Endothelial cell of coronary artery (primary cell): ENCODE results near the gene FRAT2. TPM values are rescaled to one million over a fixed set of nuclear protein-coding genes. Genes with fewer than 3 reads are reported as not detected.

ENCODE experiments used
- total RNA-seq: library from RNA; depleted of rRNA; stranded (reverse); fragments of >200 nt; gene quantifications from 2 replicates; pipeline ENCODE4 v1.2.3, GENCODE V29; 2014

The FRAT2 gene, protein sequence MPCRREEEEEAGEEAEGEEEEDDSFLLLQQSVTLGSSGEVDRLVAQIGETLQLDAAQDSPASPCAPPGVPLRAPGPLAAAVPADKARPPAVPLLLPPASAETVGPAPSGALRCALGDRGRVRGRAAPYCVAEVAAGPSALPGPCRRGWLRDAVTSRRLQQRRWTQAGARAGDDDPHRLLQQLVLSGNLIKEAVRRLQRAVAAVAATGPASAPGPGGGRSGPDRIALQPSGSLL
- 7.8 and 10.1 TPM in 2 replicates for total RNA-seq

DNA sequence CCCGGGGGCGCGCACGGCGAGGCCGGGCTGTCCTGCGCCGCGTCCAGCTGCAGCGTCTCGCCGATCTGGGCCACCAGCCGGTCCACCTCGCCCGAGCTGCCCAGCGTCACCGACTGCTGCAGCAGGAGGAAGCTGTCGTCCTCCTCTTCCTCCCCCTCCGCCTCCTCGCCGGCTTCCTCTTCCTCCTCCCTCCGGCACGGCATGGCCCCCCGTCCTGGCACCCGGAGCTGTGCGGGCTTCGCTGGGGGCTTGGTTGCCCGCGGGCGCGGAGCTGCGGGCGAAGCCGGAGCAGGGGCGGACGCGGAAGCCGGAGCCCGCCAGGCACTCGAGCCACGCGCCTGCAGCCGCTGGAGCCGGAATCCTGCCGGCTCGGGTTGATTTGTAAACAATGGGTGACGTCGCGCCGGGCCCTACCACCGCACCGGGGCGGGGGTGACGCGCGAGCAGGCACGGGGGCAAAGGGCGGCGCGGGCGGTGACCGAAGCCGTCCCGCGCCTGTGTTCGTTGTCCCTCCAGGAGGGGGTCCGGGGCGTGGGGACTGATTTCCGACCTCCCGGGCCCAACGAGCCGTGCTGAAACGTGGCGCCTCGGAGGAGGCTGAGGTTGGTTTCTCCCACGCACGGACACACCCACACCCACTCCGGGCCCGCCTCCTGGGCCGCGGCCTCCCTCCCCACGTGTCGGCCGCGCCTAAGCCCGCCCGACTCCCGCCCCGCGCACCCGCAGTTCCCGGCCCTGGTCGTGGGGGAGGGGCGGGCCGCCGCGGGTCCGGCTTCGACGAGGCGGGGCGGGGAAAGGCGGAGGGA, at the start of gene FRAT2:
TSS of gene FRAT2 (minus strand) at position 360 of the 806 bp plus-strand sequence. CDS start at position 203, 157 bp downstream.

GRCh38 chr10:97318772-97319651, 15.5 kb downstream of the FRAT2 start, which contains the start of gene FRAT1:
Gene FRAT1, plus strand, starts transcription at chr10:97319271. Its CDS starts 183 bp downstream, at chr10:97319454.

GRCh38 chr10:97292097-97292861, 42.2 kb downstream of the FRAT2 start, which contains the start of gene ARHGAP19:
Gene ARHGAP19, minus strand, starts transcription at chr10:97292637. Its CDS starts 10 bp downstream, at chr10:97292627.

Other genes with a start within 250 kb of the FRAT2 start
- under 0.01 TPM in 1 of 2 replicates, not detected in the other for gene SLIT1, start 148.8 kb downstream of the FRAT2 start, total RNA-seq
- gene ARHGAP19, start 42.1 kb downstream of the FRAT2 start, total RNA-seq = 7.2 and 11.8 TPM in 2 replicates
- gene FRAT1, start 15.5 kb downstream of the FRAT2 start, total RNA-seq = 2.3 and 2.6 TPM in 2 replicates
- 16.3 and 19.1 TPM in 2 replicates for gene RRP12, start 66.6 kb upstream of the FRAT2 start, total RNA-seq
- gene PGAM1, start 91.5 kb upstream of the FRAT2 start, total RNA-seq = 299 and 370 TPM in 2 replicates
- 28.8 and 31.2 TPM in 2 replicates for gene EXOSC1, start 111.3 kb upstream of the FRAT2 start, total RNA-seq
- 37.6 and 41.4 TPM in 2 replicates for gene ZDHHC16, start 111.4 kb upstream of the FRAT2 start, total RNA-seq
- gene MMS19, start 163.7 kb upstream of the FRAT2 start, total RNA-seq = 56.8 and 83.9 TPM in 2 replicates
- gene UBTD1, start 164.2 kb upstream of the FRAT2 start, total RNA-seq = 41.0 and 58.7 TPM in 2 replicates
- 0.36 and 0.56 TPM in 2 replicates for gene ANKRD2, start 238.1 kb upstream of the FRAT2 start, total RNA-seq
- 0.09 and 0.18 TPM in 2 replicates for gene HOGA1, start 249.7 kb upstream of the FRAT2 start, total RNA-seq